CD4-positive, alpha-beta memory T cell (primary cell): ENCODE measurements around the gene CCDC134. TPM values are rescaled to one million over a fixed set of nuclear protein-coding genes. Genes with fewer than 3 reads are reported as not detected.

Experiments used
- CTCF ChIA-PET: fragments of 350-600 bp; sonication (Branson Sonifier 250); formaldehyde crosslinking; loops from one replicate; lab custom pipeline; 2021; ENCODE audit warnings: inconsistent platforms; ENCODE audit not compliant: partially characterized antibody; lab: Charles Lee
- POLR2A ChIA-PET: fragments of 350-600 bp; sonication (Branson Sonifier 250); formaldehyde crosslinking; loops from one replicate; lab custom pipeline; 2021; ENCODE audit not compliant: partially characterized antibody; lab: Charles Lee
- DNase-seq, 5 donors: peaks; one replicate each; pipeline versions ENCODE4 v3.0.0 to v3.0.0-alpha.2; 2020 to 2022; ENCODE audit warnings: mixed read lengths in 1 of 5
- H3K27ac ChIP-seq: one replicate; pipeline ENCODE4 v1.7.0; 2013; ENCODE audit warnings: low read depth, low read length
- H3K27me3 ChIP-seq: 2 replicates; pipeline ENCODE4 v1.7.0; 2013; ENCODE audit warnings: mild to moderate bottlenecking, low read length, moderate library complexity; ENCODE audit not compliant: insufficient read depth
- H3K36me3 ChIP-seq: 2 replicates; pipeline ENCODE4 v1.7.0; 2013; ENCODE audit warnings: mild to moderate bottlenecking, low read length, moderate library complexity; ENCODE audit not compliant: insufficient read depth
- H3K4me1 ChIP-seq: 2 replicates; pipeline ENCODE4 v1.7.0; 2013; ENCODE audit warnings: mild to moderate bottlenecking, low read length, moderate library complexity; ENCODE audit not compliant: insufficient read depth
- H3K4me3 ChIP-seq, 2 donors: one replicate each; pipeline ENCODE4 v1.7.0; 2013; ENCODE audit warnings: low read length in 2 of 2, mild to moderate bottlenecking in 1 of 2
- H3K9me3 ChIP-seq, 2 donors: one replicate each; pipeline ENCODE4 v1.7.0; 2013; ENCODE audit warnings: low read length in 2 of 2, control low read depth in 1 of 2; ENCODE audit not compliant: control insufficient read depth in 1 of 2
- H3K27ac Mint-ChIP-seq, 7 donors: one replicate each; pipeline ENCODE4 v1.8.0; 2020 to 2021; ENCODE audit warnings: mixed read lengths in 7 of 7, mild to moderate bottlenecking in 6 of 7, inconsistent platforms in 3 of 7, moderate library complexity in 3 of 7
- H3K27me3 Mint-ChIP-seq, 2 donors: one replicate each; pipeline ENCODE4 v1.8.0; 2020 to 2021; ENCODE audit warnings: mixed read lengths in 2 of 2
- H3K36me3 Mint-ChIP-seq, 2 donors: one replicate each; pipeline ENCODE4 v1.8.0; 2020 to 2021; ENCODE audit warnings: mixed read lengths in 2 of 2, inconsistent platforms in 1 of 2, mild to moderate bottlenecking in 1 of 2
- H3K4me1 Mint-ChIP-seq, 4 donors: one replicate each; pipeline ENCODE4 v1.8.0; 2020 to 2021; ENCODE audit warnings: mixed read lengths in 4 of 4, mild to moderate bottlenecking in 1 of 4
- H3K4me3 Mint-ChIP-seq, 8 donors: one replicate each; pipeline ENCODE4 v1.8.0; 2020 to 2021; ENCODE audit warnings: mixed read lengths in 8 of 8, mild to moderate bottlenecking in 7 of 8, moderate library complexity in 6 of 8, inconsistent platforms in 3 of 8
- H3K9me3 Mint-ChIP-seq, 8 donors: one replicate each; pipeline ENCODE4 v1.8.0; 2020 to 2021; ENCODE audit warnings: mixed read lengths in 8 of 8, mild to moderate bottlenecking in 5 of 8, inconsistent platforms in 3 of 8, moderate library complexity in 1 of 8
- intact Hi-C: fragments of 100-400 bp; cut with micrococcal nuclease; formaldehyde crosslinking; loops from one replicate; pipeline ENCODE4 v1.15.1; 2023
- polyA plus RNA-seq, 2 donors: library from polyadenylated mRNA; unstranded; fragments of 300-500 nt; fragmentation: Illumina TruSeq; gene quantifications; one replicate each; pipeline ENCODE4 v1.2.3, GENCODE V29; 2021
- total RNA-seq, 2 experiments: library from RNA; stranded (reverse); gene quantifications; one replicate each; pipeline ENCODE4 v1.2.3, GENCODE V29; 2021

Gene CCDC134
- total and polyA plus RNA-seq, 4 experiments from 2014 or later, result 1.2 to 27.8 (median 13.0) TPM

GRCh38 chr22:41826430-41827383, 26.2 kb downstream of the CCDC134 start:
- no peaks in the 10 kb centered on the region for H3K27me3 ChIP-seq
- no peak overlapping the region for H3K27ac ChIP-seq
- peak overlapping the region; percentile 7 to 80 (median 58) for H3K27ac Mint-ChIP-seq
- no peak overlapping the region for H3K4me3 Mint-ChIP-seq
- peaks cover 6% of the 10 kb centered on the region for H3K4me1 ChIP-seq
- H3K9me3 Mint-ChIP-seq, result no peaks in the 10 kb centered on the region
- CTCF ChIA-PET, result interaction anchor here (1.0 to 4.7 kb wide), 5 partner anchors 26 to 129 kb away, joined by 3 to 30 read pairs (median 4); no protein-coding TSS in a partner anchor
- H3K4me1 Mint-ChIP-seq, result peaks cover 7 to 20% (median 11%) of the 10 kb centered on the region in 4 donors
- intact Hi-C loops, result no loop called here
- no peak for DNase-seq
- no peaks in the 10 kb centered on the region for H3K9me3 ChIP-seq
- no peaks in the 10 kb centered on the region for H3K27me3 Mint-ChIP-seq
- H3K4me3 ChIP-seq, result no peak overlapping the region
- peaks cover 11 to 18% of the 10 kb centered on the region in 2 donors for H3K36me3 Mint-ChIP-seq
- POLR2A ChIA-PET, result interaction anchor here (1.2 to 4.7 kb wide), 3 partner anchors 16 to 114 kb away, joined by 3 to 30 read pairs (median 9); partner anchors contain the start of gene CCDC134
- H3K36me3 ChIP-seq, result peaks cover 3% of the 10 kb centered on the region

DNA sequence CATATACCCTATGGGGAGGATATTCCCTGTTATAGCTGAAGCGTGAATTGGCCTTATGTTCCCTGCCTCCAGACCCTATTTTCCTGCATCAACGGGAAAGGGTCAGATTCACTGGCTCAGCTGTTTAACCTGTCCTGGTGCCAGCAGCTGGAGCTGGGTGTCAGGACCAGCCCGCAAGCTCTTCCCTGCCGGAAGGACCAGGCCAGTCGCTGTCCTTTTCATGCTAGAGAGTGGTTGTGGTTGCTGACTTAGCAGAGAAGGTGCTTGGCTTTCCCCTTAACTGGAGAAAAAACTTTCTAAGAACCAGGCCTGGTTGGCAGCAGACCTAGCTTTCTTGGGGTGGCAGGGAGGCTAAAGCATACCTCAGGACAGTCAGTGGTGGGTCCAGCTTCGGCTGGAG, 27.2 kb downstream of the CCDC134 start:
- H3K27me3 Mint-ChIP-seq, result no peaks in the 10 kb centered on the region
- H3K4me1 Mint-ChIP-seq, result peaks cover 6 to 24% (median 10%) of the 10 kb centered on the region in 4 donors
- no peak for DNase-seq
- Histone ChIP-seq H3K4me3 (no peak overlapping the region), H3K36me3 (peaks cover 3% of the 10 kb centered on the region), H3K9me3 (no peaks in the 10 kb centered on the region), H3K27me3 (no peaks in the 10 kb centered on the region), H3K27ac (no peak overlapping the region), H3K4me1 (peaks cover 11% of the 10 kb centered on the region)
- intact Hi-C loops, result no loop called here
- ChIA-PET POLR2A (interaction anchor here (1.7 to 4.7 kb wide), 2 partner anchors 25 to 113 kb away, joined by 3 to 30 read pairs; no protein-coding TSS in a partner anchor), CTCF (interaction anchor here (0.7 to 4.7 kb wide), 5 partner anchors 25 to 120 kb away, joined by 3 to 30 read pairs (median 3); no protein-coding TSS in a partner anchor)
- H3K27ac Mint-ChIP-seq, result peak overlapping the region in 5 of 7 donors; percentile 7 to 89 (median 61)
- peaks cover 11 to 21% of the 10 kb centered on the region in 2 donors for H3K36me3 Mint-ChIP-seq
- no peaks in the 10 kb centered on the region for H3K9me3 Mint-ChIP-seq
- H3K4me3 Mint-ChIP-seq, result no peak overlapping the region

- peak overlapping the region in 1 of 8 donors; percentile 67 for H3K4me3 Mint-ChIP-seq
- Histone ChIP-seq H3K4me3 (no peak overlapping the region), H3K9me3 (no peaks in the 10 kb centered on the region), H3K36me3 (peaks cover 3% of the 10 kb centered on the region), H3K4me1 (peaks cover 7% of the 10 kb centered on the region), H3K27ac (no peak overlapping the region), H3K27me3 (no peaks in the 10 kb centered on the region)
- ChIA-PET CTCF (interaction anchor here (1.2 to 4.7 kb wide), 5 partner anchors 41 to 131 kb away, joined by 3 to 30 read pairs (median 3); no protein-coding TSS in a partner anchor), POLR2A (interaction anchor here (0.8 to 4.7 kb wide), 3 partner anchors 25 to 112 kb away, joined by 3 to 30 read pairs (median 3); partner anchors contain the start of gene CCDC134)
- no peak for DNase-seq
- no peaks in the 10 kb centered on the region for H3K27me3 Mint-ChIP-seq
- H3K4me1 Mint-ChIP-seq, result peaks cover 3 to 24% (median 7%) of the 10 kb centered on the region in 4 donors
- H3K9me3 Mint-ChIP-seq, result no peaks in the 10 kb centered on the region
- intact Hi-C loops, result no loop called here
- H3K36me3 Mint-ChIP-seq, result peaks cover 11 to 20% of the 10 kb centered on the region in 2 donors
- H3K27ac Mint-ChIP-seq, result peak overlapping the region; percentile 7 to 79 (median 61)
Measured at GRCh38 chr22:41828516-41828915, 28.0 kb downstream of the CCDC134 start.

- H3K27ac Mint-ChIP-seq, result peak overlapping the region in 6 of 7 donors; percentile 52 to 99 (median 78)
- POLR2A ChIA-PET, result interaction anchor here (1.3 to 4.7 kb wide), 2 partner anchors 110 to 614 kb away, joined by 3 to 30 read pairs; no protein-coding TSS in a partner anchor
- no peaks in the 10 kb centered on the region for H3K27me3 Mint-ChIP-seq
- no peak for DNase-seq
- peaks cover 4 to 21% of the 10 kb centered on the region in 2 donors for H3K36me3 Mint-ChIP-seq
- CTCF ChIA-PET, result interaction anchor here (1.8 kb wide), 1 partner anchor 111 kb away, joined by 11 read pairs; no protein-coding TSS in a partner anchor
- peak overlapping the region in 2 of 8 donors; percentile 13 to 23 for H3K4me3 Mint-ChIP-seq
- peaks cover 12 to 32% (median 19%) of the 10 kb centered on the region in 4 donors for H3K4me1 Mint-ChIP-seq
- H3K4me1 ChIP-seq, result peaks cover 19% of the 10 kb centered on the region
- intact Hi-C loops, result no loop called here
- no peak overlapping the region for H3K4me3 ChIP-seq
- no peaks in the 10 kb centered on the region for H3K27me3 ChIP-seq
- H3K9me3 ChIP-seq, result no peaks in the 10 kb centered on the region
- no peaks in the 10 kb centered on the region for H3K36me3 ChIP-seq
- H3K27ac ChIP-seq, result no peak overlapping the region
- no peaks in the 10 kb centered on the region for H3K9me3 Mint-ChIP-seq
Measured at GRCh38 chr22:41830174-41830573, 29.7 kb downstream of the CCDC134 start.

DNA sequence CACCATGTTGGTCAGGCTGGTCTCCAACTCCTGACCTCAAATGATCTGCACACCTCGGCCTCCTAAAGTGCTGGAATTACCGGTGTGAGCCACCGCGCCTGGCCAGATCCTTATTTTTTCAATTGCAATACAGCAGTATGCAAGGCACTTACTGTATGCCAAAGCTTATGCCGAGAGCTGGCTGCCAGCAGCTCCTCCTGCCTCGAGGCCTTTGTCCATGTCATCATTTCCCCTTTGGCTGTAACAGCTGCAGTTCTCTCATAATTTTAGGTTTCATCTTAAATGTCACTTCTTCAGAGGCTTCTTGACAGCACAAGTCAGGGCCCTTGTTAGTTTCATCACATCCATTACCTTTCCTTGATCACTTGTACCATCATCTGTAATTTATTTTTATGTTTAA, 30.9 kb downstream of the CCDC134 start:
- H3K4me1 ChIP-seq, result peaks cover 26% of the 10 kb centered on the region
- no peak overlapping the region for H3K4me3 ChIP-seq
- CTCF ChIA-PET, result interaction anchor here (1.0 to 3.3 kb wide), 7 partner anchors 21 to 133 kb away, joined by 3 to 18 read pairs (median 4); partner anchors contain the start of genes CCDC134, MEI1 and TNFRSF13C
- POLR2A ChIA-PET, result interaction anchor here (0.7 to 6.2 kb wide), 15 partner anchors 8 to 880 kb away, joined by 3 to 139 read pairs (median 8); partner anchors contain the start of genes CCDC134, CENPM, NDUFA6 and PHETA2
- intact Hi-C loops, result no loop called here
- no peaks in the 10 kb centered on the region for H3K9me3 Mint-ChIP-seq
- H3K27ac ChIP-seq, result no peak overlapping the region
- peaks cover 6% of the 10 kb centered on the region for H3K36me3 ChIP-seq
- peaks cover 3 to 20% of the 10 kb centered on the region in 2 donors for H3K36me3 Mint-ChIP-seq
- peak overlapping the region; percentile 98 to 100 (median 99) for H3K27ac Mint-ChIP-seq
- no peaks in the 10 kb centered on the region for H3K27me3 ChIP-seq
- no peaks in the 10 kb centered on the region for H3K9me3 ChIP-seq
- H3K4me1 Mint-ChIP-seq, result peaks cover 15 to 40% (median 25%) of the 10 kb centered on the region in 4 donors
- no peaks in the 10 kb centered on the region for H3K27me3 Mint-ChIP-seq
- peak overlapping the region in 6 of 8 donors; percentile 33 to 97 (median 92) for H3K4me3 Mint-ChIP-seq
- DNase-seq, result no peak

DNA sequence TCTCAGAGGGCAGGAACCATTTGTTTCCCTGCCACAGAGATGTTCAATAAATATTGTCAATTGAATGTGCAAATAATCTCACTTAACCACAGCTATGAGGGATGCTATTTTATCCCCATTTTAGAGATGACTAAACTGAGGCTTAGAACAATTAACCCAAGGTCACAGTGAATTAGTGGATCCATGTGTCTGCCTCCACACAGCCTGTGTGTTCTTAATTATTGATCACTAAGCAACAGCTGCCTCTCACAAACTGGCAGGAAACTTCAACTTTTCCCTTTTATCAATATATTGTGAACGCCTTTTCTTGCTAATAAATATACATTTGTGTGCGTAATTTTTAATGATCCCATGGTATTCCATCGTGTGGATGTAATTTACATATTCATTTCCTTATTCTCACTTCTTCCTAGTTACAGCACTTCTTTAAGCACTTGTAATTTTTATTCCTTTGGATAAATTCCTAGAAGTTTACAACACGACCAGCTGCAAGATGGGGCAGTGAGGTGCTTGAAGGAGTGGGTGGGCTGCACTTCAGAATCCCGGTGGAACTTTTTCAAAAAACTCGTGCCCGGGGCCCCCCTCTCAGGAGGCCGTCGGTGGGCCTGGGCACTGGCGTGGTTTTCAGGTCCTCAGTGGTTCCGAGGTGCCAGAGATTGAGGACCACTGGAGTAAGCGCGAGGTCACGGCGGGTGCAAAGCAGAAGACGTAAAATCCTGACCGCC, 31.5 kb downstream of the CCDC134 start:
- no peak for DNase-seq
- intact Hi-C loops, result loop anchor here (1.0 kb wide), 2 partner anchors 32 to 83 kb away; partner anchors contain the start of genes CCDC134 and SHISA8
- Histone ChIP-seq H3K27ac (peak overlapping the region; percentile 84), H3K4me3 (peak overlapping the region; percentile 36 to 93), H3K9me3 (no peaks in the 10 kb centered on the region), H3K36me3 (peaks cover 10% of the 10 kb centered on the region), H3K27me3 (no peaks in the 10 kb centered on the region), H3K4me1 (peaks cover 26% of the 10 kb centered on the region)
- Mint-ChIP-seq H3K9me3 (no peaks in the 10 kb centered on the region), H3K27me3 (no peaks in the 10 kb centered on the region), H3K4me1 (peaks cover 20 to 46% (median 30%) of the 10 kb centered on the region in 4 donors), H3K27ac (peak overlapping the region; percentile 98 to 100 (median 99)), H3K36me3 (peaks cover 8 to 26% of the 10 kb centered on the region in 2 donors), H3K4me3 (peak overlapping the region; percentile 92 to 97 (median 95))
- CTCF ChIA-PET, result interaction anchor here (1.0 to 3.3 kb wide), 8 partner anchors 10 to 133 kb away, joined by 3 to 18 read pairs (median 4); partner anchors contain the start of genes CCDC134, MEI1 and TNFRSF13C
- POLR2A ChIA-PET, result interaction anchor here (0.7 to 6.2 kb wide), 36 partner anchors 9 to 881 kb away, joined by 3 to 139 read pairs (median 6); partner anchors contain the start of genes CCDC134, CENPM, MEI1 and NDUFA6
